WTC11 (cell line): ENCODE data around the gene DNAJC18. TPM values are rescaled to one million over a fixed set of nuclear protein-coding genes. Genes with fewer than 3 reads are reported as not detected.

ENCODE experiments used
- ATAC-seq: fragments of 200-7000 bp; cut with Tn5 transposase; 2 replicates; pipeline ENCODE4 v1.10.0; 2021; ENCODE audit warnings: mild to moderate bottlenecking, moderate library complexity
- CTCF ChIA-PET: fragments of 300-600 bp; sonication (Branson Sonifier 250); formaldehyde crosslinking; loops from one replicate; lab custom pipeline; 2021; ENCODE audit warnings: antibody characterized with exemption; lab: Charles Lee
- POLR2A ChIA-PET: fragments of 350-600 bp; sonication (Branson Sonifier 250); formaldehyde crosslinking; loops from one replicate; lab custom pipeline; 2021; ENCODE audit warnings: antibody characterized with exemption; lab: Charles Lee
- DNase-seq: peaks from one replicate; pipeline ENCODE4 v3.0.0; 2021; ENCODE audit warnings: low spot score
- H3K27ac Mint-ChIP-seq: 2 replicates; pipeline ENCODE4 v1.8.0; 2021; ENCODE audit warnings: mixed read lengths
- H3K27me3 Mint-ChIP-seq: 2 replicates; pipeline ENCODE4 v1.8.0; 2021; ENCODE audit warnings: low read depth, mild to moderate bottlenecking, moderate library complexity, mixed read lengths
- H3K36me3 Mint-ChIP-seq: 2 replicates; pipeline ENCODE4 v1.8.0; 2021; ENCODE audit warnings: mixed read lengths
- H3K4me1 Mint-ChIP-seq: 2 replicates; pipeline ENCODE4 v1.8.0; 2022; ENCODE audit warnings: mixed read lengths
- H3K4me3 Mint-ChIP-seq: 2 replicates; pipeline ENCODE4 v1.8.0; 2021; ENCODE audit warnings: mild to moderate bottlenecking, moderate library complexity, mixed read lengths
- H3K9me3 Mint-ChIP-seq: 2 replicates; pipeline ENCODE4 v1.8.0; 2021; ENCODE audit warnings: mixed read lengths
- AFF4 ChIP-seq: sonication (generic); formaldehyde crosslinking; IDR thresholded peaks from 2 replicates; pipeline ENCODE4 v1.8.1; 2023; ENCODE audit warnings: mild to moderate bottlenecking, missing genetic modification reagents, borderline replicate concordance
- ATF2 ChIP-seq: sonication (generic); formaldehyde crosslinking; IDR thresholded peaks from 2 replicates; pipeline ENCODE4 v1.8.1; 2022; ENCODE audit warnings: low read depth, missing genetic modification reagents, borderline replicate concordance
- E2F1 ChIP-seq: sonication (generic); formaldehyde crosslinking; IDR thresholded peaks from 2 replicates; pipeline ENCODE4 v1.8.0; 2022; ENCODE audit warnings: mild to moderate bottlenecking, missing genetic modification reagents
- E2F4 ChIP-seq: sonication (generic); formaldehyde crosslinking; IDR thresholded peaks from 2 replicates; pipeline ENCODE4 v1.8.1; 2022; ENCODE audit warnings: low read depth, mild to moderate bottlenecking, moderate library complexity, missing genetic modification reagents, borderline replicate concordance
- ERG ChIP-seq: fragments of 250-450 bp; sonication (Bioruptor Pico); IDR thresholded peaks from 2 replicates; pipeline ENCODE4 v1.8.0; 2021; ENCODE audit warnings: mild to moderate bottlenecking
- FOXJ3 ChIP-seq: sonication (generic); formaldehyde crosslinking; IDR thresholded peaks from 2 replicates; pipeline ENCODE4 v1.9.0; 2021; ENCODE audit warnings: missing genetic modification reagents, mild to moderate bottlenecking, borderline replicate concordance
- FOXP1 ChIP-seq: sonication (generic); formaldehyde crosslinking; IDR thresholded peaks from 2 replicates; pipeline ENCODE4 v1.8.0; 2022; ENCODE audit warnings: missing genetic modification reagents, mild to moderate bottlenecking, moderate library complexity, borderline replicate concordance
- FOXP4 ChIP-seq: sonication (generic); formaldehyde crosslinking; IDR thresholded peaks from 2 replicates; pipeline ENCODE4 v1.8.0; 2022; ENCODE audit warnings: mild to moderate bottlenecking, missing genetic modification reagents
- GRHL2 ChIP-seq: fragments of 250-450 bp; sonication (Bioruptor Pico); IDR thresholded peaks from 2 replicates; pipeline ENCODE4 v1.8.0; 2022; ENCODE audit warnings: mild to moderate bottlenecking, moderate library complexity; ENCODE audit not compliant: insufficient replicate concordance, severe bottlenecking
- JAZF1 ChIP-seq: fragments of 250-450 bp; sonication (Bioruptor Pico); IDR thresholded peaks from 2 replicates; pipeline ENCODE4 v1.9.0; 2021; ENCODE audit warnings: moderate library complexity, mild to moderate bottlenecking, inconsistent platforms
- NFYB ChIP-seq: sonication (generic); formaldehyde crosslinking; conservative IDR thresholded peaks from 2 replicates; pipeline ENCODE4 v1.8.0; 2022; ENCODE audit warnings: low read depth, missing genetic modification reagents
- NR1H2 ChIP-seq: sonication (generic); formaldehyde crosslinking; IDR thresholded peaks from 2 replicates; pipeline ENCODE4 v1.9.0; 2021; ENCODE audit warnings: mild to moderate bottlenecking, moderate library complexity, missing genetic modification reagents
- RELA ChIP-seq: sonication (generic); formaldehyde crosslinking; IDR thresholded peaks from 2 replicates; pipeline ENCODE4 v1.8.1; 2022; ENCODE audit warnings: missing genetic modification reagents, mild to moderate bottlenecking, borderline replicate concordance
- ZNF532 ChIP-seq: fragments of 250-450 bp; sonication (Bioruptor Pico); IDR thresholded peaks from 2 replicates; pipeline ENCODE4 v1.9.0; 2021; ENCODE audit warnings: mild to moderate bottlenecking, borderline replicate concordance
- total RNA-seq: library from RNA; stranded (reverse); gene quantifications from 3 replicates; pipeline ENCODE4 v1.2.3, GENCODE V29; 2021

Gene DNAJC18
- total RNA-seq, 1 experiment from 2014 or later: 23.7 TPM

- TF ChIP-seq GRHL2 (CRISPR knock-in tag): no peak
- Mint-ChIP-seq H3K4me3 (no peak overlapping the region), H3K36me3 (no peaks in the 10 kb centered on the region), H3K27me3 (peaks cover 8% of the 10 kb centered on the region; the same call in 1 of the 2 replicates), H3K27ac (no peak overlapping the region), H3K9me3 (no peaks in the 10 kb centered on the region), H3K4me1 (peaks cover 15% of the 10 kb centered on the region)
- no peak for ATAC-seq
- no peak for DNase-seq
- ChIA-PET POLR2A (no interaction called here), CTCF (interaction anchor here (0.7 to 0.8 kb wide), 2 partner anchors 10 to 39 kb away, joined by 3 to 6 read pairs (median 4); no protein-coding TSS in a partner anchor)
Measured at GRCh38 chr5:139381837-139382761, 57.2 kb downstream of the DNAJC18 start.

- Mint-ChIP-seq H3K4me3 (no peak overlapping the region), H3K27me3 (no peaks in the 10 kb centered on the region), H3K9me3 (no peaks in the 10 kb centered on the region), H3K27ac (no peak overlapping the region), H3K4me1 (peaks cover 15% of the 10 kb centered on the region), H3K36me3 (peaks cover 3% of the 10 kb centered on the region)
- CTCF ChIA-PET: interaction anchor here (1.3 kb wide), 1 partner anchor 13 kb away, joined by 4 read pairs; no protein-coding TSS in a partner anchor
- DNase-seq: no peak
- no peak for ATAC-seq
- POLR2A ChIA-PET: no interaction called here
- TF ChIP-seq ERG (CRISPR knock-in tag): no peak
- TF ChIP-seq AFF4 (CRISPR knock-in tag): no peak
- no peak for TF ChIP-seq E2F1 (CRISPR knock-in tag)
- TF ChIP-seq FOXP1 (CRISPR knock-in tag): no peak
- TF ChIP-seq ATF2 (CRISPR knock-in tag): no peak
- no peak for TF ChIP-seq ZNF532 (CRISPR knock-in tag)
- no peak for TF ChIP-seq JAZF1
- no peak for TF ChIP-seq NR1H2 (CRISPR knock-in tag)
- no peak for TF ChIP-seq FOXP4 (CRISPR knock-in tag)
- no peak for TF ChIP-seq E2F4 (CRISPR knock-in tag)
- TF ChIP-seq RELA (CRISPR knock-in tag): no peak
- TF ChIP-seq FOXJ3: no peak
- no peak for TF ChIP-seq NFYB
Measured at GRCh38 chr5:139379626-139380449, 59.5 kb downstream of the DNAJC18 start.
